Superior temporal gyrus (tissue), 1 donor: ENCODE results near the gene EIF3C.
"Not testable (repeated sequence)": the region's sequence is repeated elsewhere in the genome, so short reads cannot be mapped to it uniquely, and the experiment has no call there.

Experiments
- DNase-seq: peaks from one replicate; pipeline ENCODE4 v3.0.0-alpha.2; 2016; ENCODE audit errors: extremely low spot score

Gene EIF3C

DNA sequence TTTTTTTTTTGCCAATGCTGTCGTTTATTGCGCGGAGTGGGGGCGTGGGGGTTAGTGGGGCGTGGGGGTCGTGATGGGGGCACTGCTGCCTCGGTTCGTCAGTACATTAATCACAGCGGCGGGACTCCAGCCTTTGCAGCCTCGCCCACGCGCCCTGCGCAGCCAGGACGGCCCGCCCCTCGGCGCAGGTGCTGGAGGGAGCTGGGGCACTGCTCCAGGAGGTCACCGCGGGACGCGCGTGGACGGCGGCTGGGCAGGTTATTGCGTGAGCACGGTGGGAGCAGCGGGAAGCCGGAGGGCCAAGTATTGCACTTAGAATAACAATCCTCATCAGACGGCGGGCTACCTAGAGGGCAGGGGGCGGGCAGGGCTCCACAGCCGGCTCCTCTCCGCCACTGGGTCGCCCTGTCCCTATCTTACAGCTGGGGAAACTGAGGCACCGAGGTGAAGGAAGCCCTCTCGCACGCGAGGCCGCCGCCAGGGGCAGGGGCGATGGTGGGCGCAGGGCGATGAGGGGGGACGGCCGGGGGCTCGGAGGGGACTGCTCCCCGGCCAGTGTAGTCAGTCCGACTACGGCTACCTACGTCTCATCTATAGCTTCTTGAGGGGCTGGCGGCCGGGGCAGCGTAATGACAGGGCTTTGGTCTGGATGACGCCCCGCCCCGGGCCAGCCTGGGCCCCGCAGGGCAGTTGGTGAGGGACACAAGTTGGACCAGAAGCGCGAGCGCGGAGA, 35.5 kb downstream of the EIF3C start:
- not testable (repeated sequence) for DNase-seq

- not testable (repeated sequence) for DNase-seq
Observed at GRCh38 chr16:28749997-28750465, 38.8 kb downstream of the EIF3C start.

GRCh38 chr16:28750469-28751067, 39.3 kb downstream of the EIF3C start:
- DNase-seq, result not testable (repeated sequence)

GRCh38 chr16:28751487-28751886, 40.2 kb downstream of the EIF3C start, which contains the start of gene NPIPB9:
TSS of gene NPIPB9 (plus strand) at chr16:28751787.
- DNase-seq, result not testable (repeated sequence)

GRCh38 chr16:28781697-28782096, 70.4 kb downstream of the EIF3C start:
- DNase-seq, result not testable (repeated sequence)

DNA sequence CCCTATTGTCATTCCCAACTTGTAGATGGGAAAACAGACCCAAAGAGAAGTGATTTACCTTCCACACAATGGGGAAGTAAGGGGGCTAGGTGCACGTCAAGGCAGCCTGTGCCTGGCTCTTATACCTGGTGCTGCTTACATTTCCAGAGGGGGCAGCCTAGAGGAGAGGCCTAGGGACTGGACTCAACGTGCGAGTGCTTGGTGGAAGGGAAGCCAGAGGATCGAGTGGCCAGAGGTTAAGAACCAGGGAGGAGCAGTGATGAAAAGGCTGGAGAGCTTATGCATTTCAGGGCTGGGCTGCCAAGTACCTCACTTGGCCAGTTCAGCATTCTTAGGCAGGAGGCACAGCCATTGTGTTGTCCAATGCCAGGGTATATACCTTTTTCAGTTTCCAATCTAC, 71.1 kb downstream of the EIF3C start:
- DNase-seq, result not testable (repeated sequence)
